Measurements from ENCODE around the gene STARD3NL. TPM values are rescaled to one million over a fixed set of nuclear protein-coding genes. Genes with fewer than 3 reads are reported as not detected.

Gene STARD3NL
- total and polyA plus RNA-seq, 9 donors = 24.4 to 50.1 (median 35.7) TPM

DNA sequence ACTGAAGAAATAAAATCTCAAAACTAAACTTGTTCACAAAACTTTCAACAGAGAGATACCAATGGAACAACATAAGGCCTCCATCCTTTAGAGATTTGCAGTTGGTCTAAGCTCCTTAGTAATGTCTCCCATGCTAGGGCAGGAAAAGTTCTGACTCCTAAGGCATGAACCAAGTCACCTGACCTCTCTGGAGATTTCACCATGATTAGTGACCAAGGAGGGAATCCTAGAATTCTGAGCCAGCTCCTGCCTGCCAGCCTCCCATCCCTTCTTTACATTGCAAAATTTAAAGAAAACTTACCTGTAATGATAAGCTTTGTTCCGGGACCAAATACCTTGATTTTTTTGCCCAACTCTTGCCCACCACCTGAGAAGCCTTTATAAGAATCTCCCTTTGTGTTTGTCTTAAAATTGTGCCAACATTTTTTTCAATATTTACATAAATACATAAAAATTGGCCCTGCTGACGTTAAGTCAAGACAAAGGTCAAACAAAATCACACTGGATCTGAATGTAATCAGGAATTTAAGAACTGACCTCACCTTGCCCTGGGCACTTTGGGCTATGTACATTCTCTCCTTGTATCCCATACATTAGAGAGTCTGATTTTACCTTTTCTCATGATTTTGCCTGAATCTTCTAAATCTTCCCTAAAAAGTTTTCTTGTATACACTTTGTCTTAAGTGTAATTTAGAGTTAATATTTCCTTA is 95.4 kb downstream of the STARD3NL start, which contains the start of gene TARP:
TSS of gene TARP (minus strand) at position 351 of the 710 bp plus-strand sequence.
- intact Hi-C loops (cut with DNase I) = no loop called here
- TF ChIP-seq CTCF (IDR thresholded peaks at IDR 0.05) = no peak
- DNase-seq = no peak
- H3K27me3 ChIP-seq = no peaks in the 10 kb centered on the region
- no peak within 1 kb of the TSS for H3K27ac ChIP-seq
- H3K4me1 ChIP-seq (ENCODE audit: insufficient read depth) = no peaks in the 10 kb centered on the region
- H3K36me3 ChIP-seq = no peaks in the 10 kb centered on the region
- H3K4me3 ChIP-seq = no peak within 1 kb of the TSS
- WGBS, 3 donors = 82 to 89% (median 82%) methylated on average over 2 of the region's 2 CpGs
- H3K9me3 ChIP-seq = no peaks in the 10 kb centered on the region

DNA sequence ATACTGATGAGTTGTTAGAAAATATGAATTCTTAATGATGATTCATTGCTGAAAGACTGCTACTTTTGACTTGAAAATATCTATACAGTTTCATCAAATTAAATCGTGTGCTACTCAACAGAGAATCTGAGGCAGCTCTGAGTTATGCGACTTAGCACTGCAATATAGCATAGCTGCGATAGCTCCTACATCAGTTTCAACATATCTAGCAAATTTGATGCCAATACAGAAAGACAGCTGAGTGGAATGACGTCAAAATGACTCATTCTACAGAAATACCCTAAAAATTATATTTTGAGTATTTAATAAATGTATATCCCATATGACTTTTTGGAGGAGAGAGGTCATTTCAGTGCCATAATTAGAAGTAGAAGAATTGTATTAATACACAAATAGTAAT is 96.4 kb downstream of the STARD3NL start:
- H3K27me3 ChIP-seq = no peaks in the 10 kb centered on the region
- TF ChIP-seq CTCF (IDR thresholded peaks at IDR 0.05) = no peak
- H3K36me3 ChIP-seq = no peaks in the 10 kb centered on the region
- H3K9me3 ChIP-seq = no peaks in the 10 kb centered on the region
- DNase-seq = no peak
- H3K4me1 ChIP-seq (ENCODE audit: insufficient read depth) = no peaks in the 10 kb centered on the region
- intact Hi-C loops (cut with DNase I) = no loop called here
- WGBS, 3 donors = 91 to 94% (median 91%) methylated on average over 4 of the region's 4 CpGs
- no peak overlapping the region for H3K4me3 ChIP-seq
- H3K27ac ChIP-seq = no peak overlapping the region

GRCh38 chr7:38274927-38275620 is 97.0 kb downstream of the STARD3NL start:
- no peak for TF ChIP-seq POLR2A (IDR thresholded peaks at IDR 0.05)
- TF ChIP-seq CTCF (IDR thresholded peaks at IDR 0.05) = no peak
- no peak for TF ChIP-seq EP300 (IDR thresholded peaks at IDR 0.05)
- 86 to 92% (median 88%) methylated on average over 3 of the region's 3 CpGs for WGBS, 3 donors
- Histone ChIP-seq H3K4me3 (no peak overlapping the region), H3K9me3 (no peaks in the 10 kb centered on the region), H3K27me3 (no peaks in the 10 kb centered on the region), H3K27ac (no peak overlapping the region), H3K36me3 (no peaks in the 10 kb centered on the region), H3K4me1 (ENCODE audit: insufficient read depth) (no peaks in the 10 kb centered on the region)
- no peak for DNase-seq
- intact Hi-C loops (cut with DNase I) = no loop called here

DNA sequence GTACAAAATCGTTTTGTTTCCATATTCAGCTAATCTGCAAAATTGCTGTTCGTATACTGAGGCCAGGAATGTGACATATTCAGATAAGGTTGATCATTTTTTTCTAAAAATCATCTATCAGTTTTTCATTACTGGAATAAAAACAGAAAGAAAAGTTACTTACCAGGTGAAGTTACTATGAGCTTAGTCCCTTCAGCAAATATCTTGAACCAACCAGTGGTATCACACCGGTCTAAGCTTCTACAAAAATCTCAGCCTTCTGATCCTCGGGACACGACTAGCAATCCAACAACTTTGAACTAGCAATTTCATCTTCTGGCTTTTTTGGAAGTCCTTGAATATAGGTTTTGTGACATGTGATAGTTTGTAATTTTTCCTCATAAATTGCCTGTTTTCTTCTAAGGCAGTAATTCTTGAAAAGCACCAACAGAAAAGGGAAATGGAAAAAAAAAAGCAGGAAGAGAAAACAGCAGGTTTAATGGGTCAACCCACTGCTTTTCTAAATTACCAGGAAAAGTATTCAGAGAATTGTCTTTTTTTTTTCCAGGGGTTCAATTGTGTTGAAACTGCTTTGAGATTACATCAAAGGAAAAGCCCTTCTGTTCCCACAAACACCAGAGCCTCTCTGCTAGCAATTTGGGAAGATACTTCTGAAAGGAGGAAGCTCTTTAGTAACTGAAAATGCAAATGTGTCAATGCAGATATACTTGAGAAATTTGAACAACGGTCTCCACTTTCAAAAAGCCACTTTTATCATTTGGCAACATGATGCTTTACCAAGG is 98.2 kb downstream of the STARD3NL start:
- TF ChIP-seq POLR2A (IDR thresholded peaks at IDR 0.05) = no peak
- H3K27ac ChIP-seq = no peak overlapping the region
- DNase-seq = no peak
- no peaks in the 10 kb centered on the region for H3K4me1 ChIP-seq (ENCODE audit: insufficient read depth)
- H3K4me3 ChIP-seq = no peak overlapping the region
- no peaks in the 10 kb centered on the region for H3K27me3 ChIP-seq
- WGBS, 3 donors = 59 to 69% (median 69%) methylated on average over 6 of the region's 6 CpGs
- no peaks in the 10 kb centered on the region for H3K36me3 ChIP-seq
- intact Hi-C loops (cut with DNase I) = no loop called here
- H3K9me3 ChIP-seq = no peaks in the 10 kb centered on the region
